Measurements from ENCODE around the gene TMEM176A.

TMEM176A gene

GRCh38 chr7:150851492-150852370, 51.2 kb downstream of the TMEM176A start:
- no peak for DNase-seq

- no peak for DNase-seq
These were observed 51.9 kb downstream of the TMEM176A start, which contains the start of gene AOC1 for GRCh38 chr7:150852371-150852905. TSS of gene AOC1 (plus strand) at chr7:150852517. CDS start at chr7:150856471, 3,954 bp downstream.

- no peak for DNase-seq
These were observed 53.8 kb downstream of the TMEM176A start for GRCh38 chr7:150854066-150855000.

Measured in kidney glomerular epithelial cell (primary cell).